Stimulated activated naive CD4-positive, alpha-beta T cell treated with Interleukin-2 at 50 U/mL for 16 hours (primary cell): ENCODE measurements around the gene FAM229B.
"Not testable (repeated sequence)": the region's sequence is repeated elsewhere in the genome, so short reads cannot be mapped to it uniquely, and the experiment has no call there.

ENCODE experiments used
- DNase-seq: peaks from one replicate; lab custom pipeline; 2025; lab: John Stamatoyannopoulos, UW

Gene FAM229B

DNA sequence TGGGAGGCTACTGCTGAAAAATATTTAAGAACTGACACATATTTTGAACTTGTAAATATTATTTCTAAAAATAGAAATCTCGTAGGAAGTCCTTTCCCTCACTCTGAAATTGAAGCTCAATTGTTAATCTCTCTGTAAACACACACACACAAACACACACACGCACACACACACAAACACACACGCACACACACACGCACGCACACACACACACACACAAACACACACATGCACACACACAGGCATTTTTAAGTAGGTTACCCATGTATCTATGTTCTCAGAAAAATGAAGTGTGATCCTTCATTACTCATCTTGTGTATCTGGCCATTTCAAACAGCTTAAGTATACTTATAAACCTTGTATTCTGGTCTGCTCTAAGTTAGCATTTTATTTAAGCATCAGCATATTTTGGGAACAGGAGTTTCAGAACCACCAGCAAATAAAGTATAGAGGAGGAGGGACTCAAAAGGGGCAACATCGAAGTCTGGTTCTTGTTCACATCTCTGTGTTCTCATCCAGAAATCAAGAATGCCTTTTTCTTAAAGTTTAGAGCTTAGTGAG, 21.9 kb upstream of the FAM229B start:
- no peak for DNase-seq

DNA sequence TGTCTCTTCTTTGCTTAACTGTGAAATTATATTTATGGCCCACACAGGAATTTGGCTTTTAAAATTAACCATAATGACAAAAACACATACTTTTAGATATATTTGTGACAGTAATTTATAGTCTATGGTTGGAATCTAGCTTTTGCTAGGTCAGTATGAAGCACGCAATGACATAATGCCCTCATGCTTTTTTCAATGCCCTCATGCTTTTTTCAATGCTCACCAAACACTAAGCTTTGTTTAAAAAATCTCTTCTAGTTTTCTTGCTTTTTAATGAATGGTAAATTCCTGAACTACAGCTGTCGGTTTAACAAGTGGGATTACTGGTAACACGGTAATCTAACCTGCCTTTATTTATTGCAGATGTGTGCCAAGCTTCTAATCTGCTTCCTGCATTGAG, 20.8 kb upstream of the FAM229B start:
- DNase-seq, result no peak

DNA sequence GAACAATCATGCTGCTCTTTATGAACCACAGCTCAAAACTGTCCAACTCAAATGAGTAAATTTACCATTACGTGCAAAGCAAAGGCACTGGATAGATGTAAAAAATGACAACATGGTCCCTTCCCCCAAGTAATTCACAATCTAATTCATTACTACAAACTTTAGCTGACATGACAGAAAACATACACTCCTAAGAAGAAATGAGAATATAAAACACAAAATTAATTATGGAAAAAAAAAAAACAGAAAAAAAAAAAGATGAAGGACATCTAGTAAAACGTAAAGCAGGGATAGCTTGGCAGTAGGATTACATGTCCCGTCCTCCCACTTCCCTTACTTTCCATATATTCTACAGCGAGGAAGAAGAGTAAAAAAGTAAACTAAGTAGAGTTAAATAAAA, 5.8 kb upstream of the FAM229B start:
- DNase-seq, result no peak

DNA sequence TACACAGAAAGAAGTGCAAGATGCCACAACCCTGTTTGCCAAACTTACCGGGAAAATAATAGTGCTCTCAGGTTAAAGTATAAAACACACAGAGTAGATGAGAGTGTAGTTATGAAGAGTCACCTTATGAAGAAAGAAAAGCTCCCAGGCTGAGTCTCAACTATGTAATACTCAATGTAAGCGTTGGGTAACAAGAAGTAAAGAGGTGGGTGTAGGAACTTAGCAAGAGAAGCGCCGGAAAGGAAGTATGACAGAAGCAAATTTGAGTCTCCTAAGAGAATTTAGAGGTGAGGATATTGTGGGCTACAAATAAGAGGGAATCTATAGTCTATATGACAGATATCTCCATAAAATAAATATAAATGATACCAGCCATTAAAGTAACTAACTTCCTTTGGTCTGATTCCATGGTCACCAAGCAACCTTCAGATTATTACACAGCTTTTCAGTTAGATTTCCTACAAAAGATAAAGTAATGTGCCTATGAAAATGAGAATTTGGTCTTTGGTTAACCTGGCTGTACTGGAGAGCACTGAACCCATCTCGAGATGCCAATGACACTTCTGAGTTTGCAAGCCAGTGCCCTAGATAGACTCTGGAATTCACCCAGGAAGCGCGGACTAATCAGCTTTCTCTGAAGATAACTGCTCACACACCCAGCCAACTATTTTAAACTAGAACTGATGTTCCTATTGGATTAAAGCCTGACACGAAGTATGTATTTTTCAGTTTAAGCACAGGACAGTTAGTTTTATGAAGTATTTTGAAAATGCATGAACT, 1.9 kb upstream of the FAM229B start:
- no peak for DNase-seq

DNA sequence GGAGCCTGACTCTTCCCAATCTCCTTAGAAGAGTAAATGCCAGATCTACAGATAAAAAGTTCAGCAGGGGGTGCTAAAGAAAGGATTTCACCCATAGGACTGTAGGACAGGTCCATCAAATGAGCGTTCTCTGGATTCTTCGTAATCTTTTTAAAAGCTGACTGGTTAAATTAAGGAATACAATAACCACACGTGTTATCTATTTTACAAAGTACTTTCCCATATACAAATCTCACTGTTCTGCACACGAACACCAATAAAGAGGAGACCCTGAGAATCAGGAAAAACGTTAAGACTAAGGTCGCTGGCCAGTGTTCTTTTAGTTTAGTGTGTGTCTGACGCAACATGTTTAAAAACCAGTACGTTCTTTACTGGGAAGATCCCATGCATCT, 651 bp upstream of the FAM229B start:
- DNase-seq, result no peak

DNA sequence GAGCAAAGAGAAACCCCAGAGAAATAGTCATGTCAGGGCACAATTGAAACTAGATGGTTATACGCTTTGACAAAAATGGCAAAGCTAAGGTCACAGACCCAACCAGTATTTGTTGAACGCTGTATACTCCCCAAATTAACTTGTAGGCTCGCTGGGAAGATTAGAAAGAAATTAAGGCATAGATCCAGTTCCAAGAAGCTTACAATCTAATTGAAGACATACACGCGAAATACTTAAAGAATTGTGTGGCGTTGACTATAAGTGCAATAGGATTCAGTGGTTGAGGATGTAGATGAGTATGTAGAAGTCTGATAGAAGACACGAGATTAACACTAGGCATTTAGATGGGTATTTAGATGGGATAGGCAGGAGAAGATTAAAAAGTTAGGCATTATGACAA, 525 bp downstream of the FAM229B start:
- DNase-seq, result no peak

DNA sequence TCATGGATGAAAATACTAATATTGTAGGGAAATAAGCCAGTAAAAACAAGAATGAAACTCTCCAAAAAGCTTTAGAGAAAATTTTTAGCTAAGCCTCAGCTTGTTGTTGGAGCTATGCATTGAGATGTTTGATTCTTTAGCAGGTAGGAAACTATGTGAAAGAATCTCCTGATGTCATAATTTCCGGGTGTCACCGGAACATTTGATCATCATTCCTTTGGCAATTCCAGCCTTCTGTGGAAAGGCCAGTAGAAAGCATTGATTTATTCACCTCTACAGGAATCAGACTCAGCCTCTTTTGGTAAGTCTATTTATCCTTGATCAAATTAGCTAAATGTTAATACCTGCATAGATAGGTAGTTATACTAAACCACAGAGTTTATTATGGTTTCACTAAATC, 9.5 kb downstream of the FAM229B start:
- no peak for DNase-seq

DNA sequence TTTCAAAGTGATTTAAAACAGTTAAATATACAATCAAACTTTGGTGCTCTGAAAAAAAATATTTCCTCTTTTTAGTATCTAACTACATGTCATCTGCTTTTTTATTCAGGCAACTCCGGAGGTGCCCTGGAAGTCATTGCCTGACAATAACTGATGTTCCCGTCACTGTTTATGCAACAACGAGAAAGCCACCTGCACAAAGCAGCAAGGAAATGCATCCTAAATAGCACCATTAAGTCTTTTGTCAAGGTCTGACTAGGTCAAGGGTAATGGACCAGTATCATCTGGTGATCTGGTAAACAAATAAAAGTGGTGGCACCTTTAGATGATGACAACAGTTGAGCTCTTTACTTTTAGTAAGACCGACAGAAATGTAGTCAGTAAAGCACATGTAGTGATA, 13.2 kb downstream of the FAM229B start:
- DNase-seq, result no peak

DNA sequence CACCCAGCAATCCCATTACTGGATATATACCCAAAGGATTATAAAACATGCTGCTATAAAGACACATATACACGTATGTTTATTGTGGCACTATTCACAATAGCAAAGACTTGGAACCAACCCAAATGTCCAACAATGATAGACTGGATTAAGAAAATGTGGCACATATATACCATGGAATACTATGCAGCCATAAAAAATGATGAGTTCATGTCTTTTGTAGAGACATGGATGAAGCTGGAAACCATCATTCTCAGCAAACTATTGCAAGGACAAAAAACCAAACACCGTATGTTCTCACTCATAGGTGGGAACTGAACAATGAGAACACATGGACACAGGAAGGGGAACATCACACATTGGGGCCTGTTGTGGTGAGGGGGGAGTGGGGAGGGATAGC, 18.6 kb downstream of the FAM229B start:
- not testable (repeated sequence) for DNase-seq

DNA sequence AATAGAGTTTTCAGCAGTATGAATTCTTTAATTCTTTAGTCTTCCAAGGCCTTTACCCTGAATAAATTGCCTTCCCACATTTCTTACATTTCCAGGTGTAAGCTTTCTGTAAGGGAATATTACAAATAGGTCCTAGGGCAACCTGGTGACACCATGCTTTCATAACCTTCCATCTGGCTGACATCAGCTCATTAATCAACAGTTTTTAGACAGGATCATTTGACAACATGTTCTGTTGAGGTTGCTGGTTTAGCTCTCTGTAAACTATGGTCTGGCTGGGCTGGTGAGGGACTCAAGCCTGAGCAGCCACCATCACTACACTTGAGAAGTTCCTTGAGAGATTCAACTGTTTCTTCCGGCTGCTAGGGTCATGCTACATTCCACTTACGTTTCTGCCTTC, 19.2 kb downstream of the FAM229B start:
- DNase-seq, result no peak

DNA sequence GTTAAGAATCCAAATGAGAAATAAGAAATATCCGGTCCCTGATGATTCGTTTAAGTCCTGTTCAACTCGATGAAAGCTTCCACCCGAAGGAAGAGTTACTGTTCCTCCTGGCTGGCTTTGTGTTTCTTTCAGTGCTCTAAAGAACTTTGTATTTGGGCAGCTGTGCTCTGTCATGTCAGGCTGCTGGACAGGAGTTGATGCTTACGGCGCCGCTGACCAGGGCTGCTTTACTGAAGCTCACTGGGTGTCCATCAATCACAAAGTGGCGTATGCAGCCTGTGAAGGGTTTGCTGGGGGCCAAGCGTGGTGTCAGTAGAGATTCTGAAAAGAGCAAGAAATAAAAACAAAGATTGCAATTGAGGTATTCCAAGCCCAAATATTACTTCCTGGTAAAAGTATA, 21.9 kb downstream of the FAM229B start:
- no peak for DNase-seq

DNA sequence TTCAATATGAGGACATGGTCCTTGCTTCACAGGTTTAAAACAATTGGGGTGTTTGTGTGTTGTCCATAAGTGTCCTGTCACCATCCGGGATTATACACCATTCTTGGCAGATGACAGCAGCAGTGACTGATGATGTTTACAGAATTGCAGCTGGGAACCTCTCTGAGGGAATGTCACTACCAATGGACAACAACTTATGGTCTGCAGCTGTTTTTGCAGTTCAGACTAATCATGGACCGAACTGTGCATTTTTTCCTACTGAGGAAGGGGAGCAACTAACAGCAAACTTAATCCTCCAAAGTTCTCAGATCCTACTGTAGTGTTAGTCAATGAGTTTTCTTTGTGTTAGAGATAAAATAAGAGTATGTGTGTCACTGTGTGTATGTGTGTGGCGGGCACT, 26.0 kb downstream of the FAM229B start:
- no peak for DNase-seq

DNA sequence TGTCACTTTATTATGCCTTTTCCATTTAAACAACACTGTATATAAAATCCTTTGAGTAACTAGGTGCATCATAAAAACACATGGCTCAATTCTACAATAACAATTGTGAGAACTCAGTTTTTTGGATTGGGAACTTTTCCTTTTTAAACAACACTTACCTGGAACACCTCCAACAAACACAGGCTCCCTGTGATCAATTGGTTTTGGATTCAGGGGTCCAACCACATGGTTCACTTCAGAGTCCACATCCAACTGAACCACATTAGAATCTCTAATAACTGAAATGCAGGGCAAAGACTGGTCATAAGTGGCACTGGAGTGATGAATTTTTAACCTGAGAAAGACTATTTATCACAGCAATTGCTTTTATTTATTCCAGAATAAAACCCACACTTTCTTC, 26.5 kb downstream of the FAM229B start:
- no peak for DNase-seq

DNA sequence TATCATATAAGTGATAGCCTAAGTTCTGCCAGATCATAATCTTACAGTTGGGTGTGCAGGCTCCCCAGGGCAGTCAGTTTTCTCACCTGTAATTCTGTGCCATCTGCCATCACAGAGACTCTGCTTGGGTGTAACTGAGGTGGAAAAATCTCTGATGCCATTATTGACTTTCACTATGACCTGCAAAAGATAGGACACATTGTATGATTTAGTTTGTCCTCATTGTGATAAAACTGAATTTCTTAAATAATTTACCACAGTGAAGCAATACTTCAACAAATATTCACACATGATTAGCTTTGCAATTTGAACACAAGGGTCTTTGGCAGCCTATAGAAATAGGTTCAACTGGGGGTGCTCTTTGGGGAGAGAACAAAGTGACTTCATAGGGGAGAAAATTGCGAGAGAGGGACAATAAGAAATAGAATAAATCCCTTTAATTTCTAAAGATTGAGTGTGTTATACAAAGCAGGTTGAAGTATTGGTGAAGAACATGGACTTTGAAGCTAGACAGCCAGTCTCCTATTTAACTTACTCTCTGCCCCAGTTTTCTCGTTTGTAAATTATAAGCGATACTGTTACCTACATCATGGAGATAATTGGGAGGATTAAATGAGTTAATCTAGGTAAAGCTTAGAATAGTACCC, 27.3 kb downstream of the FAM229B start:
- no peak for DNase-seq

DNA sequence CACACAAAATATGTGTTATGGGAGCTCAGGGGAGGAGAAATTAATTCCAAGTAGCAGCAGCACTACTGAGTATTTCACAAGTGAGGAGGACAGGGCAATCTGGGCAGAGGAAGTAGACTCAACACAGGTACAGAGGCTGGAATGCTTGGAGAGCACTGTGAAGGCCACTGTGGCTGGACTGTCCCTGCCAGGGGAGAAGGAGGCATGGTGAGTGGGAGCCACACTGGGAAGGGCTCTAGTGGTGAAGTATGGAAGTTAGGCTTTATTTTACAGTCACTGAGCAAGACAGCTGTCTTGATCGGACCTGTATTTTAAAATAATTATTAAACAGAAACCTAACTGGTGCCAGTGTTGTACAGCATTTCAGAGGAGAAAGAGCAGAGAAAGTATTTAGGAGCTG, 28.8 kb downstream of the FAM229B start:
- DNase-seq, result no peak

DNA sequence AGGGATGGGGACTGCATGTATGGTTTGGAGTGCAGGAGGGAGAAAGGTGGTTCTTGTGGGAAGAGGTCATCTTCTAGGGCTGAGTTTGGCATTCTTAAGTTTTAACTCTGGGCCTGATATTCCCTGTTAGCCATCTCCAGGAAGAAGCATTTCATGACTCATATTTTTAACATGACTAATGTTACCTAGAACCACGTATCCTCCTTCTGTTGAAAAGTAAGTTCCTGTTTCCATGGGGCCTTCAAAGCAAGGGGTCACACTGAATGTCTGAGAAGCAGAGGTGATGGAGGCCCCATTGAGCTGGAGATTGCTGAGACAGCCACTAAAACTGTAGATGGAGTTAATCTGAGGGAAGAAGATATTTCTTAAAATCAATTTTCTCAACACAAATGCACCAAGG, 30.2 kb downstream of the FAM229B start:
- no peak for DNase-seq

DNA sequence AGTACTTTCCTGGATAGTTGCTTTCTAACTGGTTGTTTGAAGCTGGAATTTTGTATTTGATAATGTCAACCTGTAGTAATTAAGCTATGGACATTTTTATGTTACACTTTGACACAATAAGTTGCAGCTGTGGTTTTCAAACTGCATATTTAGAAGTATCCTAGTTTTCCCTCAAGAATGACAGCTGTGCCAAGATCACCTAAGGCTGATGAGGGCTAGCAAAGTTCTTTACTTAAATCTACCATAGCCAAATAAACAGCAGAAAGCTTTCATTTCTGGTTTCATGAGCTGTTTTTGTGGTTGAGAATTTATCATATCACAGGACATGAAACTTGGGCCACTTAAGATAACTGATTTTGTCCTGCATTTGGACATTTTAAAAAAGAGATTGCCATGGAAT, 30.6 kb downstream of the FAM229B start:
- DNase-seq, result no peak

DNA sequence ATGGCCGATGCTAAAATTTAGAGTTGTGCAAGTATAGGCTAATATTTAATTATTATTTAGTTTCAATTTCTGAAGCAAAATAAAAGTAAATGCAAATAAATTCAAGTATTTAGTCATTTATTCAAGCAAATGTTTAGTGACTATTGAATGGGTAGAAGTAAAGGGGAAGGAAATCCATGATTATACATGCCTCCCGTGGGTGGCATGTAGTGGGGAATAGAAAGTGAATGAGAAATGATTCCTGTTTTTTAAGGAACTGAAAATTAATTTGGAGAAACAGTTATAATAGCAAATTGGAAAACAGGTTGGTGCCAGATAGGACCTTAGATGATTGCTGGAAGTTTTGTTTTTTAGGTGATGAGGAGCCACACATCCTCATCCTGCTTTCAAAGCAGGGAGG, 35.4 kb downstream of the FAM229B start:
- DNase-seq, result no peak

DNA sequence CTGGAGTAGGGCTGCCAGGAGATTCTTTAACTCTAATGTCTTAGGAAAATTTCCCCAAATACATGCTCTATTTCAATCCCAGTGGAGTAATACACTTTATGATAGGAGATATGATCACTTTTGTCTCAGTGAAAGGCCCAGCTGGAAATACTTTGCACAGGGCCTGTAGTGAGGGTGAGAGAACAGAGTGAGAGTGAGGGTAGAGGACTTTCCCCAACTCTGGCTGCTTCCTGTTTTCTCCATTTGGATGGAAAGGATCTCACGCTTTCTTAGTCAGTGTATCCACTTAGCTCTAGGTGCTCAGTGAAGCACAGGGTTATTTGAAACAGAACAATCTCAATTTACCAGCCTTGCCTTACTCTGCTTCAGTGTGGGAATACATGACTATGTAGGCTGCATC, 36.6 kb downstream of the FAM229B start:
- DNase-seq, result no peak

DNA sequence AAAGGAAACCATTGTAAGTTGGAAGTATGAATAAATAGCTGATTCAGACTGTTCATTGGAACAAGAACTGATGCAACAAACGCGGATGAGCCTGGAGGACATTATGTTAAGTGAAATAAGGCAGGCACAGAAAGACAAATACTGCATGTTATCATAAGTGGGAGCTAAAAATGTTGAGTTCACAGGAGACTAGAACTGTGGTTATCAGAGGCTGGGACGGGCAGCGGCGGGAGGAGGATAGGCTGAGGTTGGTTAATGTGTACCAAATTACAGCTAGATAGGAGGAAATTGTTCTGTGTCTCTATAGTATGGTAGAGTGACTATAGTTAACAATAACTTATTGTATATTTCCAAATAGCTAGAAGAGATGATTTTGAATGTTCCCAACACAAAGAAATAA, 40.8 kb downstream of the FAM229B start:
- DNase-seq, result no peak

DNA sequence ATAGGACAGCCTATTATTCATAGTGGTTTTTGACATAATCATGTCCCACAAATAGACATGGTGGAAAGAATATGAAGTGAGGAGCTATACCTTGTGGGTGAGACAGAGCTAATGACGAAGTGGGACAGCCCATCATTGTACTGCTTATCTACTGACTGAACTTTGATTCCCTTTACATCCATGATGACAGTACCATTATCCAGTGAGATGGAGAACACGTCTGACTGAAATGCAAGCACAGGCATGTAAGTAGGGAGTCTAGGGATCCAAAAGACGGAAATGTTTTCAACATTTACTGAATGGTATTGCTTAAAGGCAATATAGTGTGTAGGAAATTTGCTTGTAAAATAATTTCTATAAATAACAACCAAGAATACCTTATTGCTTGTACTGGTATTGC, 43.5 kb downstream of the FAM229B start:
- DNase-seq, result no peak

DNA sequence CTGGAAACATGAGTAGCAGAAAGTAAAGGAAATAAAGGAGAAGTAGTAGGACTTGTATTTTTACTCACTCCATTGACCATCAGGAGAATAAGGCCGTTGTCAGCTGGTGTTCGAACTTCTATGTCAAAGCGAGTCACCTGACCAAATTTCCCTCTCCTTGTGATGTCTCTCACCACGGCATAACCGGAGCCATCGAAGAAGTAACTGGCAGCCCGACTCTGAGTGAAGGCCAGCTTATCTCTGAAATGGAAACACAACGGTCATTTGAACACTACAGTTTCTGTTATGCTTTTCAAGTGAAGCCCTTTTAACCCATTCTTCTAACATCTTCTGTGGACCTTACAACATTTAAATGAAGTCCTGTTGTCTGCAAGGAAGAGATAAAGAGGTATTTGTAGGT, 51.7 kb downstream of the FAM229B start:
- DNase-seq, result no peak

DNA sequence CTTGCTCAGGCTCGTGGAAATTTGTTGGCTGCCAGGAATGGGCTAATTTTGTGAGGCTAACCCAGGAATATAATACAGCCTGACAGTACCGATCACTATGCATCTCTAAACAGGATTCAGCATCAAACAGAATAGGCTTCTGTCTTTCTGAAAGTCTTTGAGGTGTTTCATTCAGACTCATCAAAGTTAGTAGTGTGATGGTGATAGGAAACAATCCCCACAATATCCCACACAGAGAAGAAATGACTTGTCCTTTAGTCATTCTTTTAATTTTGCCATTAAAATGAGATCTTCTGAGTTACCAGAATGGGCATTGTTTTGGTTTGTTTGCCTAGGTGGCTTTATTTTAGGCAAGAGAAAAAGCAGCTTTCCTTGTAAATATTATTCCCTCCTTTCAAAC, 54.3 kb downstream of the FAM229B start:
- no peak for DNase-seq
